ENCODE measurements around the gene CACNA1D.

DNA sequence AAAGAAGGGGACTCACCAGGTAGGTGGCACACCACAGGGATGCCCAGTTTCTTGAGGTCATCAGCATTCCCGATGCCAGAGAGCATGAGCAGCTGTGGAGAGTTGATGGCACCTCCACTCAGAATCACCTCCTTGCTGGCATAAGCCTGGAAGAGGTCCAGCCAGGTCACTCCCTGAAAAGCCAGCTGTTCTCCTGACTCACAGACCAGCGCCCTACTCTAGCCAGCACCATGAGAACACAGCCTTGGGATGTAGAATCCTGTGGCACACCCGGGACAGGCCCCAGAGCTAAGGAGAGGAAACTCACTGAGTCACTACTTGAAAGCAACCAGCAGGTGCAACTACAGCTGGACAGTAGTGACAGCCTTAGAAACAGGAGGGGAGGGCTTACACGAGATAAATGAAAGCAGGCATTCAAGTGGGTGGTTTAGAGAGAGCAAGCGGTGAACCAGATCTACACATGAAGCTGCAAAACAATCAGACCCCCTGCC, 327.3 kb downstream of the CACNA1D start:
- TF ChIP-seq CTCF (IDR thresholded peaks at IDR 0.05) (no peak), POLR2A (IDR thresholded peaks at IDR 0.05) (no peak)

Data from body of pancreas (tissue), 4 donors.